ENCODE results near the gene SWT1. TPM values are rescaled to one million over a fixed set of nuclear protein-coding genes. Genes with fewer than 3 reads are reported as not detected.
"Not testable (repeated sequence)": the region's sequence is repeated elsewhere in the genome, so short reads cannot be mapped to it uniquely, and the experiment has no call there.

SWT1 gene
- total RNA-seq, 3 donors from 2014 or later = 10.5 to 13.9 (median 10.9) TPM

DNA sequence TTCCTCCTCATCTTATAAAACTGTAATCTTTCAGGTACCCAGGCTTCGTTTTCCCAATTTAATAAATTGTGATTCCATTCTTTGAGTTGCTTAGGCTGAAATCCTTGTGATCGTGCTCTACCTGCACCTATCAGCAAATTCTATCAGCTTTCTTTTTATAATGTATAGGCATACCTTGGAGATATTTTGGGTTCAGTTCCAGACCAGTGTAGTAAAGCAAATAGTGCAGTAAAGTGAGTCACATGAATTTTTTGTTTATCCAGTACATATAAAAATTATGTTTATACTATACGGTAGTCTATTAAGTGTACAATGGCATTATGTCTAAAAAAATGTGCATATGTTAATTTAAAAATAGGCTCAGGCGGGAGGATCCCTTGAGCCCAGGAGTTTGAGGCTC is 5.5 kb downstream of the SWT1 start:
- intact Hi-C loops (cut with DNase I; ENCODE audit: low total_unique reads) = no loop called here
- H3K9me3 ChIP-seq = no peaks in the 10 kb centered on the region
- TF ChIP-seq CTCF (IDR thresholded peaks at IDR 0.05) (no peak), POLR2AphosphoS5 (IDR thresholded peaks at IDR 0.05) (no peak), POLR2A (IDR thresholded peaks at IDR 0.05) (no peak)
- H3K36me3 ChIP-seq = no peaks in the 10 kb centered on the region
- H3K27me3 ChIP-seq = no peaks in the 10 kb centered on the region
- peaks cover 0 to 8% of the 10 kb centered on the region in 2 donors for H3K4me1 ChIP-seq
- no peak overlapping the region for H3K4me3 ChIP-seq
- no peak overlapping the region for H3K27ac ChIP-seq
- no peak for DNase-seq (ENCODE audit: low spot score in 2 of 2)

DNA sequence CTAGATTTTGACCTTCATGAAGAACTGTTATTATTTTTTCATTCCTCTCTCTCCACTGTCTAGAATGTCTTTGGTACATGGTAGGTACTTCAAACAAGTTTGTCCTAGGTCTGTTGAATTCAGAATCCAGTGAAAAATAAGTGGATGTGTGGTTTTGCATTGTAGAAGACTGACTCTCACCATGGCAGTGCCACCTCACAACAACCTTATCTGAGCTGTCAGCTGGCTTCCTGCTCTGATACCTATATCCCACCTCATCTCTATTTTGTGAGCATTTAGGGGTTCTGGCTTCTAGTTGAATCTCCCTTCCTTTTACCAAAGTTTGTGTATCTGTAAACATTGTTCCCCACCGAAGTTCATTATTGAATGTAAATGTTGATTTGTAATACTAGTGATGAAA is 9.1 kb downstream of the SWT1 start:
- intact Hi-C loops (cut with DNase I; ENCODE audit: low total_unique reads) = no loop called here
- TF ChIP-seq POLR2A (IDR thresholded peaks at IDR 0.05) = no peak

GRCh38 chr1:185170291-185170848 is 13.4 kb downstream of the SWT1 start:
- no peak for DNase-seq (ENCODE audit: low spot score in 2 of 2)
- H3K27ac ChIP-seq = no peak overlapping the region
- H3K9me3 ChIP-seq = no peaks in the 10 kb centered on the region
- no peak overlapping the region for H3K4me3 ChIP-seq
- no peaks in the 10 kb centered on the region for H3K27me3 ChIP-seq
- TF ChIP-seq POLR2A (IDR thresholded peaks at IDR 0.05) = no peak
- peak in 2 of 3 donors; percentile 22 to 50 for TF ChIP-seq CTCF (IDR thresholded peaks at IDR 0.05)
- TF ChIP-seq POLR2AphosphoS5 (IDR thresholded peaks at IDR 0.05) = no peak
- peaks cover 11% of the 10 kb centered on the region for H3K36me3 ChIP-seq
- intact Hi-C loops (cut with DNase I; ENCODE audit: low total_unique reads) = no loop called here
- no peaks in the 10 kb centered on the region for H3K4me1 ChIP-seq

More for the DNA sequence above, 9.1 kb downstream of the SWT1 start:
- Histone ChIP-seq H3K36me3 (no peaks in the 10 kb centered on the region), H3K4me3 (no peak overlapping the region), H3K27ac (no peak overlapping the region), H3K9me3 (no peaks in the 10 kb centered on the region), H3K27me3 (no peaks in the 10 kb centered on the region), H3K4me1 (no peaks in the 10 kb centered on the region)
- no peak for DNase-seq (ENCODE audit: low spot score in 2 of 2)

DNA sequence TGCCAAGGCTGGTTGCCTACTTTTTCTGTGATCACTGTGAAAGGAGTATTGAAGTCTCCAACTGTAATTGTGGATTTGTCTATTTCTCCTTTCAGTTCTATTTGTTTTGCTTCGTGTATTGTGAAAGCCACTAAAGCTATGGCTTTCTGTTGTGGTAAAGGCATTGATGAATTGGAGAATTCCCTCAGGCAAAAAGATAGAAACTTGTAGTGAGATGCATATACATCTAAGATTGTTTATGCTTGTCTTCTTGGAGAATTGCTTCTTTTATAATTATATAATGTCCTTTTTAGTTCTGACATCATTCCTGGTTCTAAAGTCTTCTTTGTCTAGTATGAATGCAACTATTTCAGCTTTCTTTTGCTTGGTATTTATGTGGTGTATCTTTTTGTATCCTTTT is 36.8 kb downstream of the SWT1 start:
- H3K4me1 ChIP-seq = no peaks in the 10 kb centered on the region
- no peak overlapping the region for H3K4me3 ChIP-seq
- no peaks in the 10 kb centered on the region for H3K27me3 ChIP-seq
- TF ChIP-seq POLR2AphosphoS5 (IDR thresholded peaks at IDR 0.05) = no peak
- no peaks in the 10 kb centered on the region for H3K9me3 ChIP-seq
- H3K27ac ChIP-seq = no peak overlapping the region
- intact Hi-C loops (cut with DNase I; ENCODE audit: low total_unique reads) = no loop called here
- DNase-seq (ENCODE audit: low spot score in 2 of 2) = no peak
- no peaks in the 10 kb centered on the region for H3K36me3 ChIP-seq

DNA sequence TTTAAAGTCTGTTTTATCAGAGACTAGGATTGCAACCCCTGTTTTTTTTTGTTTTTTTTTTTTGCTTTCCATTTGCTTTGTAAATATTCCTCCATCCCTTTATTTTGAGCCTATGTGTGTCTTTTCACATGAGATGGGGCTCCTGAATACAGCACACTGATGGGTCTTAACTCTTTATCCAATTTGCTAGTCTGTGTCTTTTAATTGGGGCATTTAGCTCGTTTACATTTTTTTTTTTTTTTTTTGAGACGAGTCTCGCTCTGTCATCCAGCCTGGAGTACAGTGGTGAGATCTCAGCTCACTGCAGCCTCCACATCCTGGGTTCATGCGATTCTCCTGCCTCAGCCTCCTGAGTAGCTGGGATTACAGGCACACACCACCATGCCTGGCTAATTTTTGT is 41.7 kb downstream of the SWT1 start:
- DNase-seq (ENCODE audit: low spot score in 2 of 2); H3K27me3 ChIP-seq; H3K4me3 ChIP-seq; H3K9me3 ChIP-seq; H3K36me3 ChIP-seq; H3K27ac ChIP-seq; intact Hi-C loops (cut with DNase I; ENCODE audit: low total_unique reads); H3K4me1 ChIP-seq: not testable (repeated sequence)

DNA sequence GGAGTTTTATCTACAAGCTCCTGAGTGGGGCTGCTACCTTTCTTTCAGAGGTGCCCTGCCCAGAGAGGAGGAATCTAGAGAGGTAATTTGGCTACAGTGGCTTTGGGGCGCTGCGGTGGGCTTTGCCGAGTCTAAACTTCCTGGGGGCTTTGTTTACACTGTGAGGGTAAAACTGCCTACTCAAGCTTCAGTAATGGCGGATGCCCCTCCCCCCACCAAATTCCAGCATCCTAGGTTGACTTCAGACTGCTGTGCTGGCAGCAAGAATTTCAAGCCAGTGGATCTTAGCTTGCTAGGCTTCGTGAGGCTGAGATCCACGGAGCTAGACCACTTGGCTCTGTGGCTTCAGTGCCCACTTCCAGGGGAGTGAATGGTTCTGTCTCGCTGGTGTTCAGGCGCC is 43.9 kb downstream of the SWT1 start:
- no peak overlapping the region for H3K27ac ChIP-seq
- peaks cover 0 to 3% of the 10 kb centered on the region in 2 donors for H3K9me3 ChIP-seq
- H3K4me3 ChIP-seq = no peak overlapping the region
- no peaks in the 10 kb centered on the region for H3K36me3 ChIP-seq
- intact Hi-C loops (cut with DNase I; ENCODE audit: low total_unique reads) = no loop called here
- DNase-seq (ENCODE audit: low spot score in 2 of 2) = no peak
- TF ChIP-seq POLR2A (IDR thresholded peaks at IDR 0.05) (no peak), POLR2AphosphoS5 (IDR thresholded peaks at IDR 0.05) (no peak), CTCF (IDR thresholded peaks at IDR 0.05) (no peak)
- H3K4me1 ChIP-seq = no peaks in the 10 kb centered on the region
- no peaks in the 10 kb centered on the region for H3K27me3 ChIP-seq

DNA sequence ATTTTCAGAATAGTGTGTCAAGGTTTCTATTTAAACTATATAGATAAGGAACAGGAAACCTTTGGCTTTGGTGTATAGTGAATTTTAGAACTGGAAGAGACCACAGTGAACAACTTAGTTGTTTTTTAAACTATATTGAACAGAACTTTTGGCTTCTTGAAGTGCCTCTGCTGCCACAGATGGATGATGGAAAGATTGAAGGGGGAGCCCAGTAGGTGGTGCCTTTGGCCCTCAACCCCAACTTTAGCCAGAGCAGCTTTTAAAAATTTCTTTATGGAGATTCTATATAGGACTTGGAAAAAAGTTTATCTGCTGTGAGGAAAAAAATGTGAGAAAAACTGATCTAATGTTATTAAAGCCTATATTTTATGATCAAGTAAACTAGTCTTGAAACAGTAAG is 50.2 kb downstream of the SWT1 start:
- intact Hi-C loops (cut with DNase I; ENCODE audit: low total_unique reads) = no loop called here
- H3K9me3 ChIP-seq = peaks cover 0 to 5% of the 10 kb centered on the region in 2 donors
- H3K27me3 ChIP-seq = no peaks in the 10 kb centered on the region
- DNase-seq (ENCODE audit: low spot score in 2 of 2) = no peak
- H3K4me3 ChIP-seq = no peak overlapping the region
- no peaks in the 10 kb centered on the region for H3K4me1 ChIP-seq
- no peak overlapping the region for H3K27ac ChIP-seq
- TF ChIP-seq POLR2A (IDR thresholded peaks at IDR 0.05) (no peak), POLR2AphosphoS5 (IDR thresholded peaks at IDR 0.05) (no peak), CTCF (IDR thresholded peaks at IDR 0.05) (no peak)
- no peaks in the 10 kb centered on the region for H3K36me3 ChIP-seq
